K562 (cell line): ENCODE measurements around the gene NFYC. TPM values are rescaled to one million over a fixed set of nuclear protein-coding genes. Genes with fewer than 3 reads are reported as not detected.

Experiments
- CBFA2T3 ChIP-seq: fragments of 450-650 bp; IDR thresholded peaks from 2 replicates; pipeline ENCODE4 v1.6.1; 2017
- EHMT2 ChIP-seq: fragments of 450-650 bp; IDR thresholded peaks from 2 replicates; pipeline ENCODE4 v1.6.1; 2018; ENCODE audit warnings: antibody characterized with exemption
- NR2C1 ChIP-seq, 2 experiments: fragments of 450-650 bp; IDR thresholded peaks; 2 replicates each; pipeline ENCODE4 v1.6.1; 2017; ENCODE audit warnings: mild to moderate bottlenecking in 2 of 2, antibody characterized with exemption in 1 of 2, inconsistent platforms in 1 of 2, missing compliant biosample characterization in 1 of 2, missing genetic modification characterization in 1 of 2
- TAL1 ChIP-seq: fragments of 450-650 bp; IDR thresholded peaks from 2 replicates; pipeline ENCODE4 v1.6.1; 2016; ENCODE audit warnings: mild to moderate bottlenecking
- ZNF561 ChIP-seq: fragments of 450-650 bp; formaldehyde crosslinking; conservative IDR thresholded peaks from 2 replicates; pipeline ENCODE4 v1.4.0; 2020; ENCODE audit warnings: mild to moderate bottlenecking, moderate library complexity
- polyA plus RNA-seq, 8 experiments: library from polyadenylated mRNA; depleted of rRNA in 4 of 8; stranded (reverse) in 5 of 8; unstranded in 3 of 8; fragments of >200 nt; fragmentation: Nextera tagmentation in 2 of 8; fragmentation: Illumina TruSeq in 1 of 8; extraction: Ambion mirVana in 2 of 8; extraction: Trizol in 1 of 8; gene quantifications; 2 replicates each; pipeline versions ENCODE4 v1.2.1 to v1.2.3, GENCODE V29; 2011 to 2014; ENCODE audit warnings: inconsistent platforms in 1 of 8, missing spikeins in 1 of 8
- total RNA-seq, 7 experiments: library from RNA; depleted of rRNA in 6 of 7; stranded (reverse); fragments of >200 nt in 6 of 7; fragmentation: Illumina TruSeq in 2 of 7; extraction: Trizol in 2 of 7; gene quantifications; 2 replicates each; pipeline versions ENCODE4 v1.2.1 to v1.2.3, GENCODE V29; 2011 to 2021; ENCODE audit warnings: low replicate concordance in 1 of 7
- TF ChIP-seq, protein P1 (sequence below), 2 experiments: fragments of 450-650 bp; IDR thresholded peaks; 2 replicates each; pipeline ENCODE4 v1.6.1; 2018; ENCODE audit warnings: mild to moderate bottlenecking in 2 of 2, low read depth in 1 of 2; ENCODE audit not compliant: partially characterized antibody in 2 of 2
- TF ChIP-seq, protein P2 (sequence below), 2 experiments: fragments of 450-650 bp in 1 of 2; sonication (generic) in 1 of 2; formaldehyde crosslinking in 1 of 2; IDR thresholded peaks; 2 replicates each; pipeline versions ENCODE4 v1.7.1 to v1.9.0; 2016 to 2022; ENCODE audit warnings: inconsistent platforms in 1 of 2, mild to moderate bottlenecking in 1 of 2, missing genetic modification reagents in 1 of 2

Gene NFYC
- total and polyA plus RNA-seq, 9 of the 15 experiments (the other 6 are each of a cell fraction or from before 2014, with no cell fraction given), result 4.8 to 59.8 (median 41.1) TPM

DNA sequence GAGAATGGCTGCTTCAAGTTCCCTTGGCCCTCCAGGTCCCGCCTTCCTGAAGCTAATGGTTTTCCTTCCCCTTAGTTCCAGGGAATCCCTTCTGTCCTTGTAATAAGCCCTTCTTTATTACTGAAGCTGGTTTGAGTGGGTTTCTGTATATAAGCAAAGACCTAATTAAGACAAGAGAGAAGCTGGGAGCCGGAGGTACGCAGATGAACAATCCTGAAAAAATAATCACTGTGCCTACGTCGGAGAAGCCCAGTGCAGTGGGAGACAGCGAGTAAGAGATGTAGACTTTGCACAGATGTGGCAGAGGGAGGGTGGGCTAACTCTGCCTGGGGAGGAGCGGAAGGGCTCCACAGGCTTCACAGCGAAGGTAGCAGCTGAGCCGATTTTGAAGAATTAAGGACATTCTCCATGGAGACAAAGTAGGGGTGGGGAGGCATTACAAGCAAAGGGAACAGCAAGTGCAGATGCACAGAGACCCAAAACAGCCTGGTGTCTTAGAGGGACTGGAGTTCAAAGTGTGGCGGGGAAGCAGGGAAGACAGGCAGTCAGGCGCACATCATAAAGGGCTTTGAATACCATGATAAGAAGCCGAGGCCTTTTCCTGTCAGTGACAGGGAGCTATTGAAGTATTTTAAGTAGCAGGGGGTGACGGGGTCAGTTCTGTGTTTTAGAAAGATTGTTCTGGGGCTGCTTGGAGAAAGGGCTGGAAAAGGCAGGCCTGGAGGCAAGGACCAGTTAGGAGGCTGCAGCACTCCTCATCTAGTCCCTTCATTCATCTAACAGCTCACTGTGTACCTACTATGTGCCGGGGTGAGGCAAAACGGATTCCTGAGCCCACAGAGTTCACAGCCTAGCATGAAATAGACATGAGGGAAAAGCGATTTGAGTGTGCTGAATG is 32.5 kb upstream of the NFYC start (continued):
- 0 out of 2 replicates have a peak, but pooled peaks have one; percentile 7 for TF ChIP-seq TAL1
- TF ChIP-seq NR2C1 (IDR thresholded peaks at IDR 0.05), result no peak
- TF ChIP-seq NR2C1 (tag; IDR thresholded peaks at IDR 0.05), result no peak
- TF ChIP-seq EHMT2, result no peak
- TF ChIP-seq, protein P1, sequence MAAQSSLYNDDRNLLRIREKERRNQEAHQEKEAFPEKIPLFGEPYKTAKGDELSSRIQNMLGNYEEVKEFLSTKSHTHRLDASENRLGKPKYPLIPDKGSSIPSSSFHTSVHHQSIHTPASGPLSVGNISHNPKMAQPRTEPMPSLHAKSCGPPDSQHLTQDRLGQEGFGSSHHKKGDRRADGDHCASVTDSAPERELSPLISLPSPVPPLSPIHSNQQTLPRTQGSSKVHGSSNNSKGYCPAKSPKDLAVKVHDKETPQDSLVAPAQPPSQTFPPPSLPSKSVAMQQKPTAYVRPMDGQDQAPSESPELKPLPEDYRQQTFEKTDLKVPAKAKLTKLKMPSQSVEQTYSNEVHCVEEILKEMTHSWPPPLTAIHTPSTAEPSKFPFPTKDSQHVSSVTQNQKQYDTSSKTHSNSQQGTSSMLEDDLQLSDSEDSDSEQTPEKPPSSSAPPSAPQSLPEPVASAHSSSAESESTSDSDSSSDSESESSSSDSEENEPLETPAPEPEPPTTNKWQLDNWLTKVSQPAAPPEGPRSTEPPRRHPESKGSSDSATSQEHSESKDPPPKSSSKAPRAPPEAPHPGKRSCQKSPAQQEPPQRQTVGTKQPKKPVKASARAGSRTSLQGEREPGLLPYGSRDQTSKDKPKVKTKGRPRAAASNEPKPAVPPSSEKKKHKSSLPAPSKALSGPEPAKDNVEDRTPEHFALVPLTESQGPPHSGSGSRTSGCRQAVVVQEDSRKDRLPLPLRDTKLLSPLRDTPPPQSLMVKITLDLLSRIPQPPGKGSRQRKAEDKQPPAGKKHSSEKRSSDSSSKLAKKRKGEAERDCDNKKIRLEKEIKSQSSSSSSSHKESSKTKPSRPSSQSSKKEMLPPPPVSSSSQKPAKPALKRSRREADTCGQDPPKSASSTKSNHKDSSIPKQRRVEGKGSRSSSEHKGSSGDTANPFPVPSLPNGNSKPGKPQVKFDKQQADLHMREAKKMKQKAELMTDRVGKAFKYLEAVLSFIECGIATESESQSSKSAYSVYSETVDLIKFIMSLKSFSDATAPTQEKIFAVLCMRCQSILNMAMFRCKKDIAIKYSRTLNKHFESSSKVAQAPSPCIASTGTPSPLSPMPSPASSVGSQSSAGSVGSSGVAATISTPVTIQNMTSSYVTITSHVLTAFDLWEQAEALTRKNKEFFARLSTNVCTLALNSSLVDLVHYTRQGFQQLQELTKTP (IDR thresholded peaks at IDR 0.05; ENCODE audit: low read depth in 1 of 2, partially characterized antibody in 2 of 2), result no peak
- TF ChIP-seq ZNF561 (CRISPR knock-in tag), result no peak
- TF ChIP-seq CBFA2T3, result peak; percentile 69
- TF ChIP-seq, protein P2, sequence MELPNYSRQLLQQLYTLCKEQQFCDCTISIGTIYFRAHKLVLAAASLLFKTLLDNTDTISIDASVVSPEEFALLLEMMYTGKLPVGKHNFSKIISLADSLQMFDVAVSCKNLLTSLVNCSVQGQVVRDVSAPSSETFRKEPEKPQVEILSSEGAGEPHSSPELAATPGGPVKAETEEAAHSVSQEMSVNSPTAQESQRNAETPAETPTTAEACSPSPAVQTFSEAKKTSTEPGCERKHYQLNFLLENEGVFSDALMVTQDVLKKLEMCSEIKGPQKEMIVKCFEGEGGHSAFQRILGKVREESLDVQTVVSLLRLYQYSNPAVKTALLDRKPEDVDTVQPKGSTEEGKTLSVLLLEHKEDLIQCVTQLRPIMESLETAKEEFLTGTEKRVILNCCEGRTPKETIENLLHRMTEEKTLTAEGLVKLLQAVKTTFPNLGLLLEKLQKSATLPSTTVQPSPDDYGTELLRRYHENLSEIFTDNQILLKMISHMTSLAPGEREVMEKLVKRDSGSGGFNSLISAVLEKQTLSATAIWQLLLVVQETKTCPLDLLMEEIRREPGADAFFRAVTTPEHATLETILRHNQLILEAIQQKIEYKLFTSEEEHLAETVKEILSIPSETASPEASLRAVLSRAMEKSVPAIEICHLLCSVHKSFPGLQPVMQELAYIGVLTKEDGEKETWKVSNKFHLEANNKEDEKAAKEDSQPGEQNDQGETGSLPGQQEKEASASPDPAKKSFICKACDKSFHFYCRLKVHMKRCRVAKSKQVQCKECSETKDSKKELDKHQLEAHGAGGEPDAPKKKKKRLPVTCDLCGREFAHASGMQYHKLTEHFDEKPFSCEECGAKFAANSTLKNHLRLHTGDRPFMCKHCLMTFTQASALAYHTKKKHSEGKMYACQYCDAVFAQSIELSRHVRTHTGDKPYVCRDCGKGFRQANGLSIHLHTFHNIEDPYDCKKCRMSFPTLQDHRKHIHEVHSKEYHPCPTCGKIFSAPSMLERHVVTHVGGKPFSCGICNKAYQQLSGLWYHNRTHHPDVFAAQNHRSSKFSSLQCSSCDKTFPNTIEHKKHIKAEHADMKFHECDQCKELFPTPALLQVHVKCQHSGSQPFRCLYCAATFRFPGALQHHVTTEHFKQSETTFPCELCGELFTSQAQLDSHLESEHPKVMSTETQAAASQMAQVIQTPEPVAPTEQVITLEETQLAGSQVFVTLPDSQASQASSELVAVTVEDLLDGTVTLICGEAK (IDR thresholded peaks at IDR 0.05), result no peak
- TF ChIP-seq, protein P2 (CRISPR knock-in tag; IDR thresholded peaks at IDR 0.05), result no peak
